ENCODE results near the gene C16orf96.

Gene C16orf96

GRCh38 chr16:4624015-4624826, 68.1 kb downstream of the C16orf96 start, which contains the start of gene MGRN1:
TSS of gene MGRN1 (plus strand) at chr16:4624826. CDS start at chr16:4624961, 135 bp downstream.
- peak; percentile 92 for DNase-seq

- peak; percentile 80 for DNase-seq
Measured at GRCh38 chr16:4624827-4625559, 68.9 kb downstream of the C16orf96 start.

GRCh38 chr16:4625560-4626159, 69.5 kb downstream of the C16orf96 start:
- no peak for DNase-seq

- no peak for DNase-seq
Measured at GRCh38 chr16:4626396-4626795, 70.3 kb downstream of the C16orf96 start.

DNA sequence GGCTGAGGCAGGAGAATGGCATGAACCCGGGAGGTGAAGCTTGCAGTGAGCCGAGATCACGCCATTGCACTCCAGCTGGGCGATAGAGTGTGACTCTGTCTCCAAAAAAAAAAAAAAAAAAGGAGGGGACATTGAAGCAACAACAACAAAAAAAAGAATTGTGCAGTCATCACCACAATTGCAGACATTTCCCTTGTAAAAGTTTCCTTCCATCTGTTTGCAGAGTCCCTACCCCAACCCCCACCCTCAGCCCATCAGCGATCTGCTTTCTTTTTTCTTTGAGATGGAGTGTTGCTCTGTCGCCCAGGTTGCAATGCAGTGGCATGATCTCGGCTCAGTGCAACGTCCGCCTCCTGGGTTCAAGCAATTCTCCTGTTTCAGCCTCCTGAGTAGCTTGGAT, 72.1 kb downstream of the C16orf96 start:
- no peak for DNase-seq

DNA sequence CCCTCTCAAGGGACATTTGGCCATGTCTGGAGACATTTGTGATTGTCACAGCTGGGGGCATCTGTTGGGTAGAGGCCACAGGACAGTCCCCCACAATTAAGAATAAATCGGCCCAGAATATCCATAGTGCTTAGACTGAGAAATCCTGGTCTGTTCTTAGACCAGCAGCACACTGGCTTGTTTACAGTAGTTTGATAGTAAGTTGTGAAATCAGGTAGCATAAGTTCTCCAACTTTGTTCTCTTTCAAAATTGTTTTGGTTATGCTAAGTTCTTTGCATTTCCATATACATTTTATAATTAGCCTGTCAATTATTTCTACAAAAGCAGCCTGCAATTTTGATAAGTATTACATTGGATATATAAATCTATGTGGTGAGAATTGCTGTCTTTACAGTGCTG, 75.3 kb downstream of the C16orf96 start:
- DNase-seq, result no peak

DNA sequence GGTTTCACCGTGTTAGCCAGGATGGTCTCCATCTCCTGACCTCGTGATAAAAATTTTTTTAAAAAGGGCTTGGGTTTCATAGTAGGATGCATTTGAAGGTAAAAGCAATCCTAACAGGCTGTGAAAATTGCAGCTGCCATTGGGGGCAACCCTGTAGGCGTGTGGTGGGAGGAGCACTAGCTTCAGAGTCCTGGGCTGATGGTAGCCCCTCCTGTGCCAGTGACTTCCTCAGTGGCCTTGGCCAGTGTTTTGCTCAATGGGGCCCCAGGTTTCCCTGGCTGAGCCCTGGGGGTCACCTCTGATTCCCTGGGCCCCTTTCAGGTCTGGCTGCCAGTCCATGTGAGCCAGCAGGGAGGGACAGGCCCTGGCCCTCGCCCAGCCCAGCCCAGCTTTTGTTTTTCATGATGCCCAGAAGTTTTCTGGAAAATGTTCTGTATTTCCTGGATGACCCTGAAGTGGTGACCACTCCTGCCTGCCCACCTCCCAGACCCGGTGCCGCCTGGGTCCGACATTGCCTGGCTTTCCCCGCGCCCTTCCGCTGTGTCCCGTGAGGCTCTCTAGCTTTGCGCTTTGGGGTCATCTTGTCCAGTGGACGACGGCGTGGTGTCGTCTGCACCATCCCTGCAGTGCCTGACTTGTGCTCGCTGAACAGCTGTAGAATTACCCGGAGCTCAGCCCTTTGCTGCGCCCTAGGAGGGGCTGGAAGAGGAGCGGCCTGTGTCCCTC, 77.9 kb downstream of the C16orf96 start:
- DNase-seq, result no peak

DNA sequence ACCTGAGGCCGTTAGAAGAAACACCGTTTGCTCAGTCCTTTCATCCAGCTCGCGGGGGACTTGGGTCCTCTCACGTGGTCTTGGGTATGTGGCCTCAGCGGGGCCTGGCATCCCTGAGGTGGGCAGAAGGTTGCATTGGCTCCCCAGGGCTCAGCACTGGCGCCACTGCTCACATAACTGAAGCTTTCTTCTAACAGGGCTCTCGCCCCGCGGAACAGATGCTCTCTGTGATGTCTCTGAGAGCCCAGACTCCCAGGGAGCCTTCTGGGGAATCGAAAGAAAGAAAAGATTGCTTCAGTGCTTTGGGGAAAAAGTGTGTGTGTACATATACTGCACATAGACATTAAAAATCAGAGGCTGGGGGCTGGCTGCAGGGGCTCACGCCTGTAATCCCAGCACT, 78.6 kb downstream of the C16orf96 start:
- no peak for DNase-seq

GRCh38 chr16:4636196-4636595, 80.1 kb downstream of the C16orf96 start:
- no peak for DNase-seq

- DNase-seq, result no peak
Measured at GRCh38 chr16:4637501-4638166, 81.5 kb downstream of the C16orf96 start.

DNA sequence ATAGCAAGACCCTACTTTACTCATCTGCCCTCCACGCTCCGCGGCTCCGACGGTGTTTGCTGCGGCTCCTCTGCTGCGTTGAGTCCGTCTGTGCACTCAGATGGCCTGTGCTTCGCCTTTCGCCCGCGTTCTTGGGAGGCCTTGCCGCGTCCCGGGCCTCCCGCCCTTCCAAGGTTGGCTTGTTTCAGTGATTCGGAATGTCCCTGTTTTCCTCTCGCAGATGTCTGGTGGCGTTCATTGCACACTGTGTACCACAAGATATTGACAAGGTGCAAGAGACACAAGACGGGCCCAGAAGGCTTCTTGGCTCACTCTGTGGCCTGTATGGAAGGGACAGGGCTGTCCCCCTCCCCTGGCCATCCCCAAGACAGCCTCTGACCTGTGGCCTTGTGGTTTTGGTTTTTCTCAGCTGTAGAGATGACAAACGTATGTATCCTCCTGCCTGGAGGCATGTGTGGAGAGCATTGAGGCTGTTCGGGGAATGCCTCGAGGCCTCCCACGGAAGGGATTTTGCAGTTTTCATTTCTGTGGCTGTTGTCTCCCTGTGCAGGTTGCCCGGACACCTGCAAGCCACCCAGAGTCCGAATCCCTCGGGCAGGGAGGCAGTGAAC, 83.9 kb downstream of the C16orf96 start:
- DNase-seq, result no peak

- no peak for DNase-seq
Measured at GRCh38 chr16:4640572-4641305, 84.6 kb downstream of the C16orf96 start.

DNA sequence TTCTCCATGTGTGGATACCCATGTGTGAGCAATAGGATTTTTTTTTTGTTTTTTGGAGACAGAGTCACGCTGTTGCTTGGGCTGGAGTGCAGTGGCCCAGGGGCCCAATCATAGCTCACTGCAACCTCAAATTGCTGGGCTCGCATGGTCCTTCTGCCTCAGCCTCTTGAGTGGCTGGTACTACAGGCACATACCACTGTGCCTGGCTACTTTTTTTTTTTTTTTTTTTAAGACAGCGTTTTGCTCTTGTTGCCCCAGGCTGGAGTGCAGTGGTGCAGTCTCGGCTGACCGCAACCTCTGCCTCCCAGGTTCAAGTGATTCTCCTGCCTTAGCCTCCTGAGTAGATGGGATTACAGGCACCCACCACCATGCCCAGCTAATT, 85.2 kb downstream of the C16orf96 start:
- DNase-seq, result no peak

- DNase-seq, result no peak
Measured at GRCh38 chr16:4641895-4642294, 85.8 kb downstream of the C16orf96 start.

DNA sequence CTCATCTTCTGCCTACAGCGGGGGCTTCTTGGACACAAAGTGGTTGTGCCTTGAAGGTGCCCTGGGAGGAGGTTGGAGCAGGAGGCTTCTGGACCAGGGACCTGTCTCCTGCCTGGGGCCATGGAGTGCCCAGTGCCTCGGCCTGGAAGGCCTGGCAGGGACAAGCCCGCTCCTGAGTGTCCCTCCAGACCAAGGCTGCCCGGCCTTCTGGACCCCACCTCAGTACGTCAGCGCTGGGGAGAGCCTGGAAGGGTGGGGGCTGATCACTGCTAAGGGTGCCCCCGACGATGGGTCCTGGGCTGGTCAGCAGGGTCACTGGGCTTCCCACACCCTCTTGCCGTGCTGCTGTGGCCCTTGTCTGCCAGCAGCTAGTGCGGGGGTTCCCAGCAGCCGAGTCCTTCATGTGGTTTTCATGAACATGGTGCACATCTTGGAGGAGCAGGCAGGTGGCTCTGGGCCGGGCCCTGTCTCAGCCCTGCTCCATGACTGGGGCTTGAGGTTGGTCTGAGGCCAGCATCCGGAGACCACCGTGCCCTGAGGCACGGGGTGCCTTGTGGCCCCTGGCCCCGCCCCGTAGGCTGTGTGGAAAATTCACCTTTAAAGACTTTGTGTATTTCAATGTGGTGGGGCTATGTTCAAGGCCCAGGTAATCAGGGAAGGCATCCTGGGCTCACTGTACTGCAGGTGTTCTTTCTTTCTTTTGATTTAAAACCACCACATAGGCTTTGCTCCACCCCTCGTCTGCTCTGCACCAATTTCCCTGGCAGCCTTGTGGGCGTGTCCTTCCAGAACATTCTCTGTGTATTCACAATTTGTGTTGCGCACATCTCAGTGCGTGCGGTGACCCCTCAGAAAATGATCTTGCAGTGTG, 90.9 kb downstream of the C16orf96 start:
- DNase-seq, result no peak

DNA sequence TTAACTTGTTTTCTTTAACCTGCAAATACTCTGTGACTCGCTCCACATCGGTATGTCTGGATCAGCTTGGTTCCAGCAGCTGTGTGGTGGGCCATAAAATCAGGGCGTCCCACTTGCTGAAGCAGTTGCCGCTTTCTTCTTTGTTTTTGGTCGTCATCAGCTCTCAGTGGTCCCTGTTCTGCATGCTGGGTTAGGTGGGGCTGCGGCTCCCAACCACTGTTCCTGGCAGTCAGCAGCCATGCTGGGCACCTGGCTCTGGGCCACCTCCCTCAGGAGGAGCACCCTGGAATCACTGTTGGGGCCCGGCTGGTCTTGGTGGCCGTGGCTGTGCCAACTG, 91.5 kb downstream of the C16orf96 start:
- DNase-seq, result no peak

DNA sequence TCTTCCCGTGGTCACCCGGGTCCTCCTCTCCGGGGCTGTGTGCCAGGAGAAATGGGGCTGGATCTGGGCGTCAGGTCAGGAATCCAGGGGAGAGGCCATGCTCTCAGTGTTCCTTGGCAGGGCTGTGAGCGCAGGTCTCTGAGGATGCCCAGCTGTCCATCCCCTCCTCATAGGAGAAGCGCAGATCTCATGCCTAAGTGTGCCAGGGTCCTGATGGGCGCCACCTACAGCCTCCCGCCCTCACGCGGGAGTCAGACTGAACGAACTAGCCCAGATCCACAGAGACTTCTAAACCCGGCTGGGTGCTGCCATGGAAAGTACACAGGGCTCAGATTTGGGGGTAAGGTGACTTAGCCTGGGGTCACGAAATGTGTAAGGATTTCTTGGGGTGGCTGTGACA, 92.8 kb downstream of the C16orf96 start:
- DNase-seq, result no peak

GRCh38 chr16:4649744-4650442, 93.8 kb downstream of the C16orf96 start:
- no peak for DNase-seq

All from activated naive CD4-positive, alpha-beta T cell treated with Interleukin-2 at 50 U/mL for 16 hours (primary cell).